ENCODE measurements around the gene GPBP1. TPM values are rescaled to one million over a fixed set of nuclear protein-coding genes. Genes with fewer than 3 reads are reported as not detected.
"Not testable (repeated sequence)": the region's sequence is repeated elsewhere in the genome, so short reads cannot be mapped to it uniquely, and the experiment has no call there.

GPBP1 gene
- total RNA-seq, 2 experiments from 2014 or later: 77.0 to 99.2 TPM

DNA sequence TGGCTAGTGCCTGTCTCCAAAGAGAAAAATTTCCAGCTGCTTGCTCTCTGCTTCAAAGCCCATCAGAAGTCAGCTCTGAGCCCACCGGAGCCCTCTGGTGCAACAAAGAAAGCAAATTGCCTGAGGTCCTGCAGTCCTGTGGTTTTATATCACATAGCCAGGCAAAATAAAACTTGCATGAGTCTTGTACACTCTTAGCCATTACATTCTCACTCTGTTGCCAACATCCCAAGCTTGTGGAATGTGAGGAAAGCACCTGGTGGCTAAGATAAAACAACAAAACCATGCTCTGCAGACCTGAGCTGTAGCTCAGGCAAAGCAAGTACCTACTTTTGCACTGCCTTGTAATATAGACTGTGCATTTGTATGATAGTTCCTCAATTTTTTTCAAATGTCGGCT, 133.7 kb downstream of the GPBP1 start:
- no peak for TF ChIP-seq EZH2phosphoT487 (IDR thresholded peaks at IDR 0.05; ENCODE audit: borderline replicate concordance, low read depth, low read length)
- TF ChIP-seq, protein P1, sequence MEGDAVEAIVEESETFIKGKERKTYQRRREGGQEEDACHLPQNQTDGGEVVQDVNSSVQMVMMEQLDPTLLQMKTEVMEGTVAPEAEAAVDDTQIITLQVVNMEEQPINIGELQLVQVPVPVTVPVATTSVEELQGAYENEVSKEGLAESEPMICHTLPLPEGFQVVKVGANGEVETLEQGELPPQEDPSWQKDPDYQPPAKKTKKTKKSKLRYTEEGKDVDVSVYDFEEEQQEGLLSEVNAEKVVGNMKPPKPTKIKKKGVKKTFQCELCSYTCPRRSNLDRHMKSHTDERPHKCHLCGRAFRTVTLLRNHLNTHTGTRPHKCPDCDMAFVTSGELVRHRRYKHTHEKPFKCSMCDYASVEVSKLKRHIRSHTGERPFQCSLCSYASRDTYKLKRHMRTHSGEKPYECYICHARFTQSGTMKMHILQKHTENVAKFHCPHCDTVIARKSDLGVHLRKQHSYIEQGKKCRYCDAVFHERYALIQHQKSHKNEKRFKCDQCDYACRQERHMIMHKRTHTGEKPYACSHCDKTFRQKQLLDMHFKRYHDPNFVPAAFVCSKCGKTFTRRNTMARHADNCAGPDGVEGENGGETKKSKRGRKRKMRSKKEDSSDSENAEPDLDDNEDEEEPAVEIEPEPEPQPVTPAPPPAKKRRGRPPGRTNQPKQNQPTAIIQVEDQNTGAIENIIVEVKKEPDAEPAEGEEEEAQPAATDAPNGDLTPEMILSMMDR (conservative IDR thresholded peaks at IDR 0.05; ENCODE audit: low read length): no peak
- H3K79me2 ChIP-seq (ENCODE audit: insufficient read depth, low read depth, low read length): no peaks in the 10 kb centered on the region
- no peaks in the 10 kb centered on the region for H3K36me3 ChIP-seq (ENCODE audit: insufficient read depth, low read length)
- H3K9me3 ChIP-seq (ENCODE audit: low read length): peaks cover 3% of the 10 kb centered on the region; the same call in 1 of the 2 replicates
- no peaks in the 10 kb centered on the region for H4K20me1 ChIP-seq (ENCODE audit: insufficient read depth, low read length)
- H3K4me1 ChIP-seq (ENCODE audit: insufficient read depth, low read length, poor library complexity, severe bottlenecking): no peaks in the 10 kb centered on the region
- no peaks in the 10 kb centered on the region for H3K9me2 ChIP-seq (ENCODE audit: insufficient read depth, low read length)
- DNase-seq (ENCODE audit: low spot score): no peak
- CTCF ChIA-PET (ENCODE audit: unreplicated experiment): no interaction called here
- POLR2A ChIA-PET: interaction anchor here (0.7 kb wide), 1 partner anchor 21 kb away, joined by 3 read pairs; no protein-coding TSS in a partner anchor
- H3K4me3 ChIP-seq (ENCODE audit: low read depth, low read length, poor library complexity, severe bottlenecking): no peak overlapping the region
- BruUV-seq (replicated peaks): no TSS peak
- no peak overlapping the region for H2AFZ ChIP-seq (ENCODE audit: low read length)
- no peak overlapping the region for H3K27ac ChIP-seq (ENCODE audit: low read depth, low read length, poor library complexity, severe bottlenecking)
- intact Hi-C loops (cut with micrococcal nuclease; ENCODE audit: unreplicated experiment): no loop called here
- no peak overlapping the region for H3K4me2 ChIP-seq (ENCODE audit: low read length)

DNA sequence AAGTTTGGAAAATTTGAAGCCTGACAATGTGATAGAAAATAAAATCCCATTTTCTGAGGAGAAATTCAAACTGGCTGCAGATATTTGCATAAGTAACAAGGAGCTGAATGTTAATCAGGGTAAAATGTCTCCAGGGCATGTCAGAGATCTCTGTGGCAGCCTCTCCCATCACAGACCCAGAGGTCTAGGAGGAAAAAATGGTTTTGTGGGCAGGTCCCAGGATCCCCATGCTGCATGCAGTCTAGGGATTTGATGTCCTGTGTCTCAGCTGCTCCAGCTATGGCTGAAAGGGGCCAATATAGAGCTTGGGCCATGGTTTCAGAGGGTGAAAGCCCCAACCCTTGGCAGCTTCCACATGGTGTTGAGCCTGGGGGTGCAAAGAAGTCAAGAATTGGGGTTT, 135.2 kb downstream of the GPBP1 start:
- H3K4me3 ChIP-seq (ENCODE audit: low read depth, low read length, poor library complexity, severe bottlenecking); H3K79me2 ChIP-seq (ENCODE audit: insufficient read depth, low read depth, low read length); H3K9me3 ChIP-seq (ENCODE audit: low read length); H4K20me1 ChIP-seq (ENCODE audit: insufficient read depth, low read length); DNase-seq (ENCODE audit: low spot score); H2AFZ ChIP-seq (ENCODE audit: low read length); intact Hi-C loops (cut with micrococcal nuclease; ENCODE audit: unreplicated experiment); H3K36me3 ChIP-seq (ENCODE audit: insufficient read depth, low read length); BruUV-seq (replicated peaks); POLR2A ChIA-PET; H3K27ac ChIP-seq (ENCODE audit: low read depth, low read length, poor library complexity, severe bottlenecking); H3K4me1 ChIP-seq (ENCODE audit: insufficient read depth, low read length, poor library complexity, severe bottlenecking); CTCF ChIA-PET (ENCODE audit: unreplicated experiment); H3K9me2 ChIP-seq (ENCODE audit: insufficient read depth, low read length); H3K4me2 ChIP-seq (ENCODE audit: low read length): not testable (repeated sequence)

DNA sequence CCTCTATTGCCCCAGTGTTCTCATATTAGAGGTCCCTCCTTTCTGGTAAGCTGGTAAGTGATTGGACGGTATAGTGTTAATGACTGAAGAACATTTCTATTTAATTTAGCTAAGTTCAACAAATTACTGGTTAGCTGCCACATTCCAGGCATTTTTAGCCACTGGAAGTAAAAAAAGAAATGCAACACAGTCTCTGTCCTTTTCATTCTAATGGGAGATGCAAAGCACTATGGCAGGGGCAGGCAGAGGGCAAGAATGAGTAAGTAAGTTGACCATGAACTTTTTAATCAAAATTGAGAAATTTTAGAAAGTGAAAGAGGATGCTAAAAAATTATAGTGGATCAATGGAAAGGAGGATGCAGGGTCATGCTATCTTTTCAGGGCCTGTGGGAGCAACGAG, 137.4 kb downstream of the GPBP1 start:
- H3K79me2 ChIP-seq (ENCODE audit: insufficient read depth, low read depth, low read length): no peaks in the 10 kb centered on the region
- DNase-seq (ENCODE audit: low spot score): no peak
- intact Hi-C loops (cut with micrococcal nuclease; ENCODE audit: unreplicated experiment): no loop called here
- peaks cover 2% of the 10 kb centered on the region; the same call in 1 of the 2 replicates for H3K9me3 ChIP-seq (ENCODE audit: low read length)
- ChIA-PET POLR2A (no interaction called here), CTCF (ENCODE audit: unreplicated experiment) (no interaction called here)
- no peaks in the 10 kb centered on the region for H3K4me1 ChIP-seq (ENCODE audit: insufficient read depth, low read length, poor library complexity, severe bottlenecking)
- H3K27ac ChIP-seq (ENCODE audit: low read depth, low read length, poor library complexity, severe bottlenecking): no peak overlapping the region
- H3K4me3 ChIP-seq (ENCODE audit: low read depth, low read length, poor library complexity, severe bottlenecking): no peak overlapping the region
- no TSS peak for BruUV-seq (replicated peaks)
- H2AFZ ChIP-seq (ENCODE audit: low read length): no peak overlapping the region
- TF ChIP-seq EZH2phosphoT487 (IDR thresholded peaks at IDR 0.05; ENCODE audit: borderline replicate concordance, low read depth, low read length): no peak
- TF ChIP-seq, protein P1 (conservative IDR thresholded peaks at IDR 0.05; ENCODE audit: low read length): no peak
- no peaks in the 10 kb centered on the region for H3K36me3 ChIP-seq (ENCODE audit: insufficient read depth, low read length)
- no peaks in the 10 kb centered on the region for H4K20me1 ChIP-seq (ENCODE audit: insufficient read depth, low read length)
- H3K9me2 ChIP-seq (ENCODE audit: insufficient read depth, low read length): no peaks in the 10 kb centered on the region
- no peak overlapping the region for H3K4me2 ChIP-seq (ENCODE audit: low read length)
